ENCODE results near the gene LIMD2.

DNA sequence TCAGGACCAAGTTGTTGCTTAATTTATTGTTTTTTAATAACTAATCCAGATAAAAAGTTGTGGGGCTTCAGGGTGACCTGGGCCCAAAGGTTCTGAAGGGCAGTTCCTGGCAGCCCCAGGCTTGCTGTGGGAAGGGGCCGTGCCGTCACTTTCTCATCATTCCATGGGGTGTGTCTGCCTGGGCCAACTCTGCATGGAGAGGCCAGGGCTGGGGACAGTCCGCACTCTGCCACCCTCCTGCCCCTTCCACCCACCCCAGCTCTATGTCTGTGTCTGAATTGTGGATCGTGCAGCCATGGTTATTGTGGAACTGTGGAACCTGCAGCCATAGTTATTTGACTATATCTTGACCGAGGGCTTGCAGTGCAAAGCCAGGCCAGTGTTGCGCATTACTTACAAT lies 4.0 kb downstream of the LIMD2 start:
- TF ChIP-seq POLR2AphosphoS5 (IDR thresholded peaks at IDR 0.05; ENCODE audit: low read depth, low read length): no peak
- TF ChIP-seq, protein P1, sequence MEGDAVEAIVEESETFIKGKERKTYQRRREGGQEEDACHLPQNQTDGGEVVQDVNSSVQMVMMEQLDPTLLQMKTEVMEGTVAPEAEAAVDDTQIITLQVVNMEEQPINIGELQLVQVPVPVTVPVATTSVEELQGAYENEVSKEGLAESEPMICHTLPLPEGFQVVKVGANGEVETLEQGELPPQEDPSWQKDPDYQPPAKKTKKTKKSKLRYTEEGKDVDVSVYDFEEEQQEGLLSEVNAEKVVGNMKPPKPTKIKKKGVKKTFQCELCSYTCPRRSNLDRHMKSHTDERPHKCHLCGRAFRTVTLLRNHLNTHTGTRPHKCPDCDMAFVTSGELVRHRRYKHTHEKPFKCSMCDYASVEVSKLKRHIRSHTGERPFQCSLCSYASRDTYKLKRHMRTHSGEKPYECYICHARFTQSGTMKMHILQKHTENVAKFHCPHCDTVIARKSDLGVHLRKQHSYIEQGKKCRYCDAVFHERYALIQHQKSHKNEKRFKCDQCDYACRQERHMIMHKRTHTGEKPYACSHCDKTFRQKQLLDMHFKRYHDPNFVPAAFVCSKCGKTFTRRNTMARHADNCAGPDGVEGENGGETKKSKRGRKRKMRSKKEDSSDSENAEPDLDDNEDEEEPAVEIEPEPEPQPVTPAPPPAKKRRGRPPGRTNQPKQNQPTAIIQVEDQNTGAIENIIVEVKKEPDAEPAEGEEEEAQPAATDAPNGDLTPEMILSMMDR (IDR thresholded peaks at IDR 0.05): no peak
- TF ChIP-seq SIN3A (IDR thresholded peaks at IDR 0.05; ENCODE audit: borderline replicate concordance, insufficient read depth, low read depth, low read length): no peak
- no peak for TF ChIP-seq TCF7L2 (IDR thresholded peaks at IDR 0.05; ENCODE audit: low read depth, low read length)
- TF ChIP-seq, protein P2, sequence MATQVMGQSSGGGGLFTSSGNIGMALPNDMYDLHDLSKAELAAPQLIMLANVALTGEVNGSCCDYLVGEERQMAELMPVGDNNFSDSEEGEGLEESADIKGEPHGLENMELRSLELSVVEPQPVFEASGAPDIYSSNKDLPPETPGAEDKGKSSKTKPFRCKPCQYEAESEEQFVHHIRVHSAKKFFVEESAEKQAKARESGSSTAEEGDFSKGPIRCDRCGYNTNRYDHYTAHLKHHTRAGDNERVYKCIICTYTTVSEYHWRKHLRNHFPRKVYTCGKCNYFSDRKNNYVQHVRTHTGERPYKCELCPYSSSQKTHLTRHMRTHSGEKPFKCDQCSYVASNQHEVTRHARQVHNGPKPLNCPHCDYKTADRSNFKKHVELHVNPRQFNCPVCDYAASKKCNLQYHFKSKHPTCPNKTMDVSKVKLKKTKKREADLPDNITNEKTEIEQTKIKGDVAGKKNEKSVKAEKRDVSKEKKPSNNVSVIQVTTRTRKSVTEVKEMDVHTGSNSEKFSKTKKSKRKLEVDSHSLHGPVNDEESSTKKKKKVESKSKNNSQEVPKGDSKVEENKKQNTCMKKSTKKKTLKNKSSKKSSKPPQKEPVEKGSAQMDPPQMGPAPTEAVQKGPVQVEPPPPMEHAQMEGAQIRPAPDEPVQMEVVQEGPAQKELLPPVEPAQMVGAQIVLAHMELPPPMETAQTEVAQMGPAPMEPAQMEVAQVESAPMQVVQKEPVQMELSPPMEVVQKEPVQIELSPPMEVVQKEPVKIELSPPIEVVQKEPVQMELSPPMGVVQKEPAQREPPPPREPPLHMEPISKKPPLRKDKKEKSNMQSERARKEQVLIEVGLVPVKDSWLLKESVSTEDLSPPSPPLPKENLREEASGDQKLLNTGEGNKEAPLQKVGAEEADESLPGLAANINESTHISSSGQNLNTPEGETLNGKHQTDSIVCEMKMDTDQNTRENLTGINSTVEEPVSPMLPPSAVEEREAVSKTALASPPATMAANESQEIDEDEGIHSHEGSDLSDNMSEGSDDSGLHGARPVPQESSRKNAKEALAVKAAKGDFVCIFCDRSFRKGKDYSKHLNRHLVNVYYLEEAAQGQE (IDR thresholded peaks at IDR 0.05; ENCODE audit: insufficient read depth in 1 of 2, low read depth in 2 of 2, low read length in 1 of 2): no peak

Measured in Panc1 (cell line).